Measurements from ENCODE around the gene E2F7. TPM values are rescaled to one million over a fixed set of nuclear protein-coding genes. Genes with fewer than 3 reads are reported as not detected.

Gene E2F7
- total and polyA plus RNA-seq, 2 donors (not counting 3 experiments of a cell fraction or from before 2014, with no cell fraction given): 4.7 to 19.8 TPM

GRCh38 chr12:77104792-77105191 is 39.4 kb upstream of the E2F7 start:
- no peak for TF ChIP-seq MYC (IDR thresholded peaks at IDR 0.05; ENCODE audit: low read depth, low read length)
- TF ChIP-seq FOS (IDR thresholded peaks at IDR 0.05; ENCODE audit: borderline replicate concordance, insufficient read depth, low read length): peak; percentile 58
- TF ChIP-seq JUN (IDR thresholded peaks at IDR 0.05; ENCODE audit: borderline replicate concordance, insufficient read depth, insufficient read length, low read depth): peak; percentile 82
- no peaks in the 10 kb centered on the region for H4K20me1 ChIP-seq (replicated peaks; ENCODE audit: control insufficient read depth, extremely low read depth, insufficient read depth, low read length)
- H3K79me2 ChIP-seq (ENCODE audit: control insufficient read depth, insufficient read depth, low read length): no peaks in the 10 kb centered on the region
- intact Hi-C loops (cut with micrococcal nuclease) (no loop called here), dilution Hi-C loops (cut with MboI; ENCODE audit: extremely low pct_ligation_motif_present, low sequenced_read_pairs) (no loop called here)
- H3K4me2 ChIP-seq (ENCODE audit: insufficient read depth, low read length): peak overlapping the region; percentile 57
- CTCF ChIA-PET: interaction anchor here (1.0 to 3.3 kb wide), 2 partner anchors 15 to 48 kb away, joined by 4 to 9 read pairs; no protein-coding TSS in a partner anchor
- no peaks in the 10 kb centered on the region for H3K27me3 ChIP-seq (ENCODE audit: control insufficient read depth in 2 of 2, insufficient read depth in 2 of 2, low read length in 2 of 2)
- H3K4me3 ChIP-seq (replicated peaks in 1 of 3; ENCODE audit: insufficient read depth in 1 of 3, low read depth in 1 of 3, low read length in 3 of 3): no peak overlapping the region
- H3K4me1 ChIP-seq (ENCODE audit: control insufficient read depth, extremely low read depth, insufficient read depth, low read length): peaks cover 34% of the 10 kb centered on the region
- no peaks in the 10 kb centered on the region for H3K9me3 ChIP-seq (replicated peaks; ENCODE audit: control insufficient read depth, insufficient read depth, low read length)
- H3K27ac ChIP-seq (ENCODE audit: insufficient read depth, low read depth, low read length): peak overlapping the region; percentile 43
- DNase-seq (ENCODE audit: low read depth, low spot score) (peak; percentile 46), FAIRE-seq (no peak)
- no peaks in the 10 kb centered on the region for H3K9me1 ChIP-seq (replicated peaks; ENCODE audit: control insufficient read depth, extremely low read depth, insufficient read depth, low read length)
- no peaks in the 10 kb centered on the region for H3K36me3 ChIP-seq (ENCODE audit: control insufficient read depth in 2 of 2, extremely low read depth in 1 of 2, insufficient read depth in 2 of 2, low read length in 2 of 2)
- H3K9ac ChIP-seq (replicated peaks; ENCODE audit: extremely low read depth, insufficient read depth, low read length): no peak overlapping the region
- POLR2A ChIA-PET: no interaction called here
- peak overlapping the region; percentile 75 for H2AFZ ChIP-seq (ENCODE audit: low read depth, low read length)
- no TSS peak for BruUV-seq (replicated peaks)

DNA sequence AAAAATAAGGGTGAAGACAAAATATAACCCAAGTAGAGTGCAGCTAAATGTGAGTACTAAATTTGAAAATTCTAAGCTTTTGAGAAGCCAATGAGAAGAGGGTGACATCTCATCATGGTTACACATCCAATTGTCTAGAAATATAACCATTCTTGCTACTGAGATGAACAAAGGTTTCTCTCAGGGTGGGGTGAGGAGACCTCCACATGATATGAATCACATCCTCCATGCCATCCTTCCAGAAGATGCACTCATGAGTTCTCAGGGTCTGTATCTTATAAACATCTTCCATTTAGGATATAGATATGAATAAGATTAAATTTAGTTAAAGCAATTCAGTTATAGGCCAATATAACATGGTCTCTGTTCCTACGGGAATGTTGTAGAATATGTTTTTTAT is 38.9 kb upstream of the E2F7 start:
- no peaks in the 10 kb centered on the region for H3K79me2 ChIP-seq (ENCODE audit: control insufficient read depth, insufficient read depth, low read length)
- H3K9me3 ChIP-seq (replicated peaks; ENCODE audit: control insufficient read depth, insufficient read depth, low read length): no peaks in the 10 kb centered on the region
- H3K27ac ChIP-seq (ENCODE audit: insufficient read depth, low read depth, low read length): peak overlapping the region; percentile 43
- no peaks in the 10 kb centered on the region for H4K20me1 ChIP-seq (replicated peaks; ENCODE audit: control insufficient read depth, extremely low read depth, insufficient read depth, low read length)
- FAIRE-seq: no peak
- no peak overlapping the region for H3K9ac ChIP-seq (replicated peaks; ENCODE audit: extremely low read depth, insufficient read depth, low read length)
- H3K4me2 ChIP-seq (ENCODE audit: insufficient read depth, low read length): peak overlapping the region; percentile 57
- intact Hi-C loops (cut with micrococcal nuclease) (no loop called here), dilution Hi-C loops (cut with MboI; ENCODE audit: extremely low pct_ligation_motif_present, low sequenced_read_pairs) (no loop called here)
- H3K4me3 ChIP-seq (replicated peaks in 1 of 3; ENCODE audit: insufficient read depth in 1 of 3, low read depth in 1 of 3, low read length in 3 of 3): no peak overlapping the region
- BruUV-seq (replicated peaks): TSS peak; percentile 13
- no peak for DNase-seq (ENCODE audit: low read depth, low spot score)
- TF ChIP-seq MAX (IDR thresholded peaks at IDR 0.05; ENCODE audit: insufficient read depth, insufficient read length) (no peak), EZH2 (IDR thresholded peaks at IDR 0.05; ENCODE audit: borderline replicate concordance, low read depth, low read length, severe bottlenecking) (no peak), JUN (IDR thresholded peaks at IDR 0.05; ENCODE audit: borderline replicate concordance, insufficient read depth, insufficient read length, low read depth) (no peak), POLR2A (IDR thresholded peaks at IDR 0.05; ENCODE audit: low read depth, low read length) (no peak), FOS (IDR thresholded peaks at IDR 0.05; ENCODE audit: borderline replicate concordance, insufficient read depth, low read length) (no peak), POLR2AphosphoS5 (IDR thresholded peaks at IDR 0.05; ENCODE audit: insufficient read depth, low read depth, low read length) (no peak), GATA2 (IDR thresholded peaks at IDR 0.05; ENCODE audit: insufficient read depth, insufficient read length, low read depth, low read length) (no peak), CTCF (IDR thresholded peaks at IDR 0.05; ENCODE audit: extremely low read depth in 1 of 2, insufficient read depth in 1 of 2, low read depth in 1 of 2, low read length in 2 of 2) (no peak), MYC (IDR thresholded peaks at IDR 0.05; ENCODE audit: low read depth, low read length) (no peak)
- H3K27me3 ChIP-seq (ENCODE audit: control insufficient read depth in 2 of 2, insufficient read depth in 2 of 2, low read length in 2 of 2): no peaks in the 10 kb centered on the region
- H3K36me3 ChIP-seq (ENCODE audit: control insufficient read depth in 2 of 2, extremely low read depth in 1 of 2, insufficient read depth in 2 of 2, low read length in 2 of 2): no peaks in the 10 kb centered on the region
- ChIA-PET CTCF (interaction anchor here (1.0 to 3.3 kb wide), 2 partner anchors 16 to 48 kb away, joined by 4 to 9 read pairs; no protein-coding TSS in a partner anchor), POLR2A (no interaction called here)
- peak overlapping the region; percentile 50 for H2AFZ ChIP-seq (ENCODE audit: low read depth, low read length)
- H3K9me1 ChIP-seq (replicated peaks; ENCODE audit: control insufficient read depth, extremely low read depth, insufficient read depth, low read length): no peaks in the 10 kb centered on the region
- H3K4me1 ChIP-seq (ENCODE audit: control insufficient read depth, extremely low read depth, insufficient read depth, low read length): peaks cover 34% of the 10 kb centered on the region
